HG03135 (cell line): ENCODE results near the gene CPEB2.

Experiments
- ATAC-seq: cut with Tn5 transposase; IDR thresholded peaks from one replicate; pipeline ENCODE4 v1.9.1; 2021; ENCODE audit warnings: mild to moderate bottlenecking, moderate library complexity; ENCODE audit not compliant: unreplicated experiment

CPEB2 gene

GRCh38 chr4:15001869-15002658, at the start of gene CPEB2:
Gene CPEB2, plus strand, starts transcription at chr4:15002481. Its CDS starts 193 bp downstream, at chr4:15002674.
- ATAC-seq: peak; percentile 62

- no peak for ATAC-seq
Observed at GRCh38 chr4:14958436-14958835, 43.8 kb upstream of the CPEB2 start.

GRCh38 chr4:14961292-14961691, 41.0 kb upstream of the CPEB2 start:
- ATAC-seq: no peak

- no peak for ATAC-seq
Observed at GRCh38 chr4:14965071-14965470, 37.2 kb upstream of the CPEB2 start.

GRCh38 chr4:14967982-14968381, 34.3 kb upstream of the CPEB2 start:
- no peak for ATAC-seq

- no peak for ATAC-seq
Observed at GRCh38 chr4:14977830-14978229, 24.5 kb upstream of the CPEB2 start.

- ATAC-seq: no peak
Observed at GRCh38 chr4:14984448-14984847, 17.8 kb upstream of the CPEB2 start.

GRCh38 chr4:14985161-14985560, 17.1 kb upstream of the CPEB2 start:
- no peak for ATAC-seq

GRCh38 chr4:14985843-14986242, 16.4 kb upstream of the CPEB2 start:
- no peak for ATAC-seq

GRCh38 chr4:14987054-14987453, 15.2 kb upstream of the CPEB2 start:
- no peak for ATAC-seq

- ATAC-seq: no peak
Observed at GRCh38 chr4:14990484-14990883, 11.8 kb upstream of the CPEB2 start.

- ATAC-seq: no peak
Observed at GRCh38 chr4:14994242-14994641, 8.0 kb upstream of the CPEB2 start.

- ATAC-seq: peak; percentile 37
Observed at GRCh38 chr4:15001248-15001868, 923 bp upstream of the CPEB2 start.

GRCh38 chr4:15002659-15003400, 549 bp downstream of the CPEB2 start:
- peak; percentile 23 for ATAC-seq

GRCh38 chr4:15003401-15003890, 1.2 kb downstream of the CPEB2 start:
- ATAC-seq: peak; percentile 14

- peak; percentile 1 for ATAC-seq
Observed at GRCh38 chr4:15003891-15004738, 1.8 kb downstream of the CPEB2 start.

- ATAC-seq: no peak
Observed at GRCh38 chr4:15004739-15005301, 2.5 kb downstream of the CPEB2 start.

GRCh38 chr4:15005474-15006115, 3.3 kb downstream of the CPEB2 start:
- no peak for ATAC-seq

GRCh38 chr4:15006416-15007024, 4.2 kb downstream of the CPEB2 start:
- ATAC-seq: no peak
